ENCODE results near the gene RAB31.

DNA sequence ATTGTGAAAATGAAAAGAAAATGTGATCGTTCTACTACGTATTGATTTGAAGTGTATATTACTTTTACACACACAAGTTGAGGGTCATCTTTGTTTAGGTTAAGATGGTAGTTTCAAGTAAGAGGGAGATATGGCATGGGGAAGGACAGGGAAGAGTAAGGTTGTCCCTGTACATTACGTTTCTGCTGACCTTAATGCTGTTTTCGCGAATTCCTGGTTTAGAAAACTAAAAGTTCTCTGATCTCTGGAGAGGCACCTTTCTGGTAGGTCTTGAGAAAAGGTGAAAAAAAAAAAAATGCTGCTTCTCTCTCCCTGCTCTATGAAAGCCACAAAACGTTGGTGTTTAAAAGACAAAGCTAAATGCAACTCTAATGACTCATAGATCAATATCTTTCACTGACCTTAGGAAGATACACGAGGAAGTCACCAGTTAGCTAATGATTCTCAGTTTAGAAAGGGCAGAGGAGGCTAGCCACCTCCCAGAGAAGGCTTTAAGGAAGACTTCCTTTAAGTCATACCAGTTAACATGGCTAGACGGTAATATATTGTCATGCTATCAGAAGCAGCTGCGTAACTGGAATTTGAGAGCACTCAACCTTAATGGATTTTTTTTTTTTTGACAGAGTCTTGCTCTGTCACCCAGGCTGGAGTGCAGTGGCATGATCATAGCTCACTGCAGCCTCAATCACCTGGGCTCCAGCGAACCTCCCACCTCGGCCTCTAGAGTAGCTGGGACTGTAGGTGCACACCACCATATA, 190.9 kb downstream of the RAB31 start:
- TF ChIP-seq POLR2AphosphoS5 (IDR thresholded peaks at IDR 0.05) (no peak), CTCF (IDR thresholded peaks at IDR 0.05) (no peak), POLR2A (IDR thresholded peaks at IDR 0.05) (no peak), EP300 (IDR thresholded peaks at IDR 0.05) (no peak)

Data from upper lobe of left lung (tissue), 4 donors.